Hepatocyte (in vitro differentiated cells): ENCODE results near the gene CCDC159. TPM values are rescaled to one million over a fixed set of nuclear protein-coding genes. Genes with fewer than 3 reads are reported as not detected.

Experiments used
- DNase-seq: peaks from one replicate; pipeline ENCODE4 v3.0.0-alpha.2; 2016; ENCODE audit warnings: low spot score
- H2AFZ ChIP-seq: fragments of 200-600 bp; sonication (generic); 2 replicates; pipeline ENCODE4 v1.6.0; 2016; ENCODE audit warnings: antibody characterized with exemption, mild to moderate bottlenecking
- H3K27ac ChIP-seq: fragments of 200-600 bp; sonication (generic); 2 replicates; pipeline ENCODE4 v1.5.1; 2016; ENCODE audit warnings: mild to moderate bottlenecking
- H3K27me3 ChIP-seq: fragments of 200-600 bp; sonication (generic); 2 replicates; pipeline ENCODE4 v1.6.1; 2016
- H3K36me3 ChIP-seq: fragments of 200-600 bp; sonication (generic); replicated peaks from 2 replicates; pipeline ENCODE4 v1.5.1; 2016; ENCODE audit warnings: low read depth; ENCODE audit not compliant: insufficient read depth
- H3K4me1 ChIP-seq: fragments of 200-600 bp; sonication (generic); 2 replicates; pipeline ENCODE4 v1.5.1; 2016; ENCODE audit warnings: mild to moderate bottlenecking, moderate library complexity; ENCODE audit not compliant: insufficient read depth
- H3K4me2 ChIP-seq: fragments of 200-600 bp; sonication (generic); 2 replicates; pipeline ENCODE4 v1.6.0; 2016
- H3K4me3 ChIP-seq: fragments of 200-600 bp; sonication (generic); 2 replicates; pipeline ENCODE4 v1.5.1; 2016; ENCODE audit warnings: mild to moderate bottlenecking
- H3K79me2 ChIP-seq: fragments of 200-600 bp; sonication (generic); 2 replicates; pipeline ENCODE4 v1.6.0; 2017; ENCODE audit warnings: mild to moderate bottlenecking
- H3K9me2 ChIP-seq: fragments of 200-600 bp; sonication (generic); replicated peaks from 2 replicates; pipeline ENCODE4 v1.6.0; 2017; ENCODE audit warnings: mild to moderate bottlenecking; ENCODE audit not compliant: insufficient read depth
- H3K9me3 ChIP-seq: fragments of 200-600 bp; sonication (generic); 2 replicates; pipeline ENCODE4 v1.5.1; 2016; ENCODE audit warnings: low read depth, mild to moderate bottlenecking
- H4K20me1 ChIP-seq: fragments of 200-600 bp; sonication (generic); 2 replicates; pipeline ENCODE4 v1.6.0; 2016; ENCODE audit warnings: mild to moderate bottlenecking; ENCODE audit not compliant: insufficient read depth, poor library complexity, severe bottlenecking
- CTCF ChIP-seq: fragments of 200-600 bp; sonication (generic); IDR thresholded peaks from 2 replicates; pipeline ENCODE4 v1.5.1; 2016; ENCODE audit warnings: antibody characterized with exemption, mild to moderate bottlenecking; ENCODE audit not compliant: poor library complexity
- EZH2 ChIP-seq: fragments of 200-600 bp; sonication (generic); IDR thresholded peaks from 2 replicates; pipeline ENCODE4 v1.6.1; 2016; ENCODE audit warnings: antibody characterized with exemption, mild to moderate bottlenecking, borderline replicate concordance
- EZH2phosphoT487 ChIP-seq: fragments of 200-600 bp; sonication (generic); IDR thresholded peaks from one replicate; pipeline ENCODE4 v1.6.1; 2018; ENCODE audit warnings: antibody characterized with exemption, mild to moderate bottlenecking, low read depth, moderate library complexity; ENCODE audit not compliant: unreplicated experiment, severe bottlenecking
- WGBS: methylation state at CpG from one replicate; pipeline ENCODE4 v1.1.6; 2016; ENCODE audit warnings: low lambda C conversion rate; ENCODE audit errors: missing lambda C conversion rate; 5-methylcytosine and 5-hydroxymethylcytosine counted together
- polyA plus RNA-seq: library from polyadenylated mRNA; unstranded; fragments of >200 nt; fragmentation: Nextera tagmentation; extraction: Ambion mirVana; gene quantifications from 2 replicates; pipeline ENCODE4 v1.2.1, GENCODE V29; 2016
- total RNA-seq: library from RNA; depleted of rRNA; stranded (reverse); fragments of >200 nt; gene quantifications from 2 replicates; pipeline ENCODE4 v1.2.3, GENCODE V29; 2014

The CCDC159 gene
- total and polyA plus RNA-seq, 2 experiments from 2014 or later: 10.1 to 27.1 TPM

- no peak overlapping the region for H3K4me2 ChIP-seq
- no peak for DNase-seq
- H2AFZ ChIP-seq: no peak overlapping the region
- H3K4me3 ChIP-seq: no peak overlapping the region
- H3K9me2 ChIP-seq: no peaks in the 10 kb centered on the region
- H3K9me3 ChIP-seq: no peaks in the 10 kb centered on the region
- no peaks in the 10 kb centered on the region for H3K36me3 ChIP-seq
- H3K4me1 ChIP-seq: no peaks in the 10 kb centered on the region
- WGBS: 79% methylated on average over 4 of the region's 4 CpGs
- TF ChIP-seq CTCF: no peak
- no peak for TF ChIP-seq EZH2phosphoT487
- no peak for TF ChIP-seq EZH2
- no peaks in the 10 kb centered on the region for H3K79me2 ChIP-seq
- no peaks in the 10 kb centered on the region for H4K20me1 ChIP-seq
- H3K27ac ChIP-seq: no peak overlapping the region
- H3K27me3 ChIP-seq: no peaks in the 10 kb centered on the region
These were observed 44.8 kb downstream of the CCDC159 start for GRCh38 chr19:11390933-11391680.

DNA sequence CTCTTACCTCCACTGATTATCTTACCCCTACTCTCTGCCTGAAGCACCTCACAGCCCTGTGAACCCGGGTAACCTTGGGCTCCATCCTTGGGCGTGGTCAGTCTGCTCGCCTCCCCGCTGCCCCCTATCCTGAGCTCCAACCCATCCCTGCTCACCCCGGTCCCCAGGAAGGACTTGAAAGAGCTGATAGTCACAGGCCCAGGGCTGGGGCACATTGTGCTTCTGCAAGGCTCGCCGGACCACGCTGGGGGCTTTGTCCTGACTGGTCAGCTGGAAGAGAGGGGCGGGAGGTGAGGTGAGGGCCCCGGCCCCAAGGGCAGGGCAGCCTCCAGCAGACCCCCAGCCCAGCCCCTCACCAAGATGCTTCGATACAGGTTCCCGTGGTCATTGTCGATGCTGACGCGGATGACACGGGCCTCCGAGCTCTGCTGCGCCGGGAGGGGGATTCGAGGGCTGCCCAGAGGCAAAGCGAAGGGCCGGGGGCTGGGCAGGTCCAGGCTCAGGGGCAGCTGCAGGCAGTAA lies 50.8 kb downstream of the CCDC159 start:
- H4K20me1 ChIP-seq: no peaks in the 10 kb centered on the region
- no peak overlapping the region for H3K27ac ChIP-seq
- no peaks in the 10 kb centered on the region for H3K9me3 ChIP-seq
- no peaks in the 10 kb centered on the region for H3K36me3 ChIP-seq
- no peaks in the 10 kb centered on the region for H3K27me3 ChIP-seq
- H3K79me2 ChIP-seq: no peaks in the 10 kb centered on the region
- H3K4me1 ChIP-seq: no peaks in the 10 kb centered on the region
- no peak for TF ChIP-seq CTCF
- no peak for TF ChIP-seq EZH2phosphoT487
- TF ChIP-seq EZH2: no peak
- DNase-seq: no peak
- H3K9me2 ChIP-seq: no peaks in the 10 kb centered on the region
- no peak overlapping the region for H2AFZ ChIP-seq
- H3K4me3 ChIP-seq: no peak overlapping the region
- H3K4me2 ChIP-seq: no peak overlapping the region
- WGBS: 97% methylated on average over 21 of the region's 22 CpGs

- WGBS: 95% methylated on average over 9 of the region's 9 CpGs
- no peak overlapping the region for H3K4me2 ChIP-seq
- no peaks in the 10 kb centered on the region for H3K27me3 ChIP-seq
- H3K36me3 ChIP-seq: no peaks in the 10 kb centered on the region
- H3K9me2 ChIP-seq: no peaks in the 10 kb centered on the region
- no peaks in the 10 kb centered on the region for H3K9me3 ChIP-seq
- no peak overlapping the region for H3K27ac ChIP-seq
- no peak for TF ChIP-seq CTCF
- TF ChIP-seq EZH2phosphoT487: no peak
- TF ChIP-seq EZH2: no peak
- H3K4me3 ChIP-seq: no peak overlapping the region
- no peak for DNase-seq
- H3K4me1 ChIP-seq: no peaks in the 10 kb centered on the region
- H2AFZ ChIP-seq: no peak overlapping the region
- H3K79me2 ChIP-seq: no peaks in the 10 kb centered on the region
- H4K20me1 ChIP-seq: no peaks in the 10 kb centered on the region
These were observed 53.3 kb downstream of the CCDC159 start for GRCh38 chr19:11399667-11400066.
